ENCODE data around the gene LRBA.

DNA sequence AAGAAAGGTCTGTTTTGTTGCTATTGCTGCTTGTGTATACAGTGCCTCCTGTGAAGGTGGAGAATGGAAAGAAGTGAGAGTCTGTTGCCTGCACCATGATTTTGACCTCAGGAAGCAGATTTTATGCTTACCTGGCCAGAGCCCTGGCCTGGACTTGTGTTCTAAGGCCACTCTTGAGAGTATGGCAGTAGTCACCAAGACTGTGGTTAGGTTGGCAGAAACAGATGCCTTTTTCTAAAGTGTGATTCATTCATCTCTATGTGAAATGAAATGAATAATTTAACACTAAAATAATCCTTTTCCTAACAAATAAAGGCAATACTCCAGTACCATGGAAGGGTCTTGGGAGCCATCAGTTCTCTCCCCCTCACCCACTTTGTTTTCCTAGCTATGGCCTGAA is 775.1 kb downstream of the LRBA start:
- TF ChIP-seq, protein P1, sequence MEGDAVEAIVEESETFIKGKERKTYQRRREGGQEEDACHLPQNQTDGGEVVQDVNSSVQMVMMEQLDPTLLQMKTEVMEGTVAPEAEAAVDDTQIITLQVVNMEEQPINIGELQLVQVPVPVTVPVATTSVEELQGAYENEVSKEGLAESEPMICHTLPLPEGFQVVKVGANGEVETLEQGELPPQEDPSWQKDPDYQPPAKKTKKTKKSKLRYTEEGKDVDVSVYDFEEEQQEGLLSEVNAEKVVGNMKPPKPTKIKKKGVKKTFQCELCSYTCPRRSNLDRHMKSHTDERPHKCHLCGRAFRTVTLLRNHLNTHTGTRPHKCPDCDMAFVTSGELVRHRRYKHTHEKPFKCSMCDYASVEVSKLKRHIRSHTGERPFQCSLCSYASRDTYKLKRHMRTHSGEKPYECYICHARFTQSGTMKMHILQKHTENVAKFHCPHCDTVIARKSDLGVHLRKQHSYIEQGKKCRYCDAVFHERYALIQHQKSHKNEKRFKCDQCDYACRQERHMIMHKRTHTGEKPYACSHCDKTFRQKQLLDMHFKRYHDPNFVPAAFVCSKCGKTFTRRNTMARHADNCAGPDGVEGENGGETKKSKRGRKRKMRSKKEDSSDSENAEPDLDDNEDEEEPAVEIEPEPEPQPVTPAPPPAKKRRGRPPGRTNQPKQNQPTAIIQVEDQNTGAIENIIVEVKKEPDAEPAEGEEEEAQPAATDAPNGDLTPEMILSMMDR (IDR thresholded peaks at IDR 0.05), result no peak
- TF ChIP-seq POLR2A (IDR thresholded peaks at IDR 0.05) (no peak), POLR2AphosphoS5 (IDR thresholded peaks at IDR 0.05) (no peak)

All from breast epithelium (tissue), 3 donors.